Smooth muscle cell (in vitro differentiated cells): ENCODE measurements around the gene ANAPC4. TPM values are rescaled to one million over a fixed set of nuclear protein-coding genes. Genes with fewer than 3 reads are reported as not detected.

ENCODE experiments used
- DNase-seq: peaks from one replicate; lab custom pipeline; 2025; ENCODE audit not compliant: unreplicated experiment; lab: John Stamatoyannopoulos, UW
- H2AFZ ChIP-seq: fragments of 200-600 bp; sonication (generic); 2 replicates; pipeline ENCODE4 v1.6.0; 2016; ENCODE audit warnings: antibody characterized with exemption, low read depth, mild to moderate bottlenecking
- H3F3A ChIP-seq: fragments of 200-600 bp; sonication (generic); 2 replicates; pipeline ENCODE4 v1.6.0; 2017; ENCODE audit warnings: antibody characterized with exemption, low read depth
- H3K27ac ChIP-seq: fragments of 200-600 bp; sonication (generic); 2 replicates; pipeline ENCODE4 v1.5.1; 2016; ENCODE audit warnings: low read depth, mild to moderate bottlenecking
- H3K27me3 ChIP-seq: fragments of 200-600 bp; sonication (generic); 2 replicates; pipeline ENCODE4 v1.6.1; 2016; ENCODE audit warnings: low read depth, mild to moderate bottlenecking
- H3K36me3 ChIP-seq: fragments of 200-600 bp; sonication (generic); 2 replicates; pipeline ENCODE4 v1.5.1; 2016; ENCODE audit warnings: low read depth
- H3K4me1 ChIP-seq: fragments of 200-600 bp; sonication (generic); 2 replicates; pipeline ENCODE4 v1.5.1; 2016; ENCODE audit warnings: low read depth
- H3K4me2 ChIP-seq: fragments of 200-600 bp; sonication (generic); 2 replicates; pipeline ENCODE4 v1.6.0; 2016; ENCODE audit warnings: mild to moderate bottlenecking
- H3K4me3 ChIP-seq: fragments of 200-600 bp; sonication (generic); 2 replicates; pipeline ENCODE4 v1.5.1; 2016; ENCODE audit warnings: mild to moderate bottlenecking
- H3K79me2 ChIP-seq: fragments of 200-600 bp; sonication (generic); 2 replicates; pipeline ENCODE4 v1.6.0; 2016; ENCODE audit warnings: low read depth, mild to moderate bottlenecking
- H3K9ac ChIP-seq: fragments of 200-600 bp; sonication (generic); 2 replicates; pipeline ENCODE4 v1.6.0; 2016; ENCODE audit warnings: low read depth
- H3K9me3 ChIP-seq: fragments of 200-600 bp; sonication (generic); replicated peaks from 2 replicates; pipeline ENCODE4 v1.5.1; 2016; ENCODE audit warnings: low read depth
- H4K20me1 ChIP-seq: fragments of 200-600 bp; sonication (generic); 2 replicates; pipeline ENCODE4 v1.6.0; 2016; ENCODE audit warnings: low read depth
- CTCF ChIP-seq: fragments of 200-600 bp; sonication (generic); IDR thresholded peaks from 2 replicates; pipeline ENCODE4 v1.5.1; 2017; ENCODE audit warnings: borderline replicate concordance, mild to moderate bottlenecking, antibody characterized with exemption; ENCODE audit not compliant: insufficient read depth, poor library complexity, severe bottlenecking
- WGBS: methylation state at CpG from one replicate; pipeline ENCODE4 v1.1.7; 2016; ENCODE audit warnings: low lambda C conversion rate; 5-methylcytosine and 5-hydroxymethylcytosine counted together
- polyA plus RNA-seq: library from polyadenylated mRNA; unstranded; fragments of >200 nt; fragmentation: Nextera tagmentation; extraction: Ambion mirVana; gene quantifications from 2 replicates; pipeline ENCODE4 v1.2.1, GENCODE V29; 2016
- total RNA-seq: library from RNA; depleted of rRNA; stranded (reverse); fragments of >200 nt; gene quantifications from 2 replicates; pipeline ENCODE4 v1.2.3, GENCODE V29; 2014

Gene ANAPC4
- total and polyA plus RNA-seq, 2 experiments from 2014 or later, result 12.4 to 26.0 TPM

GRCh38 chr4:25433966-25434827 lies 57.1 kb downstream of the ANAPC4 start:
- DNase-seq, result no peak
- H3K27me3 ChIP-seq, result no peaks in the 10 kb centered on the region
- WGBS, result 96% methylated on average over 14 of the region's 14 CpGs

GRCh38 chr4:25437926-25438325 lies 60.9 kb downstream of the ANAPC4 start:
- H3K4me2 ChIP-seq, result no peak overlapping the region
- H3K27ac ChIP-seq, result no peak overlapping the region
- H3F3A ChIP-seq, result no peaks in the 10 kb centered on the region
- H3K36me3 ChIP-seq, result no peaks in the 10 kb centered on the region
- H3K9me3 ChIP-seq, result no peaks in the 10 kb centered on the region
- TF ChIP-seq CTCF, result no peak
- no peaks in the 10 kb centered on the region for H3K4me1 ChIP-seq
- no peak for DNase-seq
- H3K79me2 ChIP-seq, result no peaks in the 10 kb centered on the region
- no peak overlapping the region for H3K4me3 ChIP-seq
- no peaks in the 10 kb centered on the region for H4K20me1 ChIP-seq
- H2AFZ ChIP-seq, result no peak overlapping the region
- no peaks in the 10 kb centered on the region for H3K27me3 ChIP-seq
- no peak overlapping the region for H3K9ac ChIP-seq

More at GRCh38 chr4:25433966-25434827, 57.1 kb downstream of the ANAPC4 start:
- no peak for TF ChIP-seq CTCF
- Histone ChIP-seq H3F3A (no peaks in the 10 kb centered on the region), H3K4me3 (no peak overlapping the region), H3K9ac (no peak overlapping the region), H3K27ac (no peak overlapping the region), H3K9me3 (no peaks in the 10 kb centered on the region), H4K20me1 (no peaks in the 10 kb centered on the region), H3K4me2 (no peak overlapping the region), H3K36me3 (no peaks in the 10 kb centered on the region), H3K4me1 (no peaks in the 10 kb centered on the region), H2AFZ (no peak overlapping the region), H3K79me2 (no peaks in the 10 kb centered on the region)

GRCh38 chr4:25439918-25440477 lies 62.9 kb downstream of the ANAPC4 start:
- peak; percentile 90 for TF ChIP-seq CTCF
- Histone ChIP-seq H3K9ac (no peak overlapping the region), H2AFZ (no peak overlapping the region), H3F3A (no peaks in the 10 kb centered on the region), H3K27ac (no peak overlapping the region), H3K4me3 (no peak overlapping the region), H3K27me3 (no peaks in the 10 kb centered on the region), H3K36me3 (no peaks in the 10 kb centered on the region), H4K20me1 (no peaks in the 10 kb centered on the region), H3K79me2 (no peaks in the 10 kb centered on the region), H3K4me1 (no peaks in the 10 kb centered on the region), H3K9me3 (no peaks in the 10 kb centered on the region), H3K4me2 (no peak overlapping the region)
- peak; percentile 6 for DNase-seq
- 53% methylated on average over 2 of the region's 2 CpGs for WGBS
